IMR-90 (cell line): ENCODE results near the gene NLRC5. TPM values are rescaled to one million over a fixed set of nuclear protein-coding genes. Genes with fewer than 3 reads are reported as not detected.

Source experiments
- ATAC-seq: fragments of 200-7000 bp; cut with Tn5 transposase; 2 replicates; pipeline ENCODE4 v1.9.1; 2020; ENCODE audit warnings: low read depth, mild to moderate bottlenecking, moderate library complexity
- BruUV-seq: library from RNA; stranded (reverse); fragments of 400-500 nt; replicated peaks from 2 replicates; lab custom pipeline; 2021; lab: Mats Ljungman, UMichigan
- CTCF ChIA-PET: fragments of 300-600 bp; formaldehyde crosslinking; extraction: SDS; loops from one replicate; lab custom pipeline; 2021; ENCODE audit warnings: antibody characterized with exemption; lab: Yijun Ruan, JAX
- POLR2A ChIA-PET: fragments of 300-600 bp; sonication (Branson Sonifier 250); formaldehyde crosslinking; loops from one replicate; lab custom pipeline; 2022; ENCODE audit warnings: antibody characterized with exemption; ENCODE audit not compliant: unreplicated experiment; lab: Charles Lee
- DNase-seq: peaks from one replicate; pipeline ENCODE4 v3.0.0; 2013
- H2AFZ ChIP-seq: replicated peaks from 2 replicates; pipeline ENCODE3; 2013; ENCODE audit warnings: low read length, mild to moderate bottlenecking; ENCODE audit not compliant: poor library complexity
- H2AK5ac ChIP-seq: 2 replicates; pipeline ENCODE4 v1.6.1; 2013; ENCODE audit warnings: low read depth, low read length, inconsistent platforms
- H2AK9ac ChIP-seq: replicated peaks from 2 replicates; pipeline ENCODE3; 2013; ENCODE audit warnings: mild to moderate bottlenecking, low read depth, low read length, moderate library complexity; ENCODE audit not compliant: poor library complexity
- H2BK120ac ChIP-seq: 2 replicates; pipeline ENCODE4 v1.6.1; 2013; ENCODE audit warnings: low read depth, low read length, inconsistent platforms
- H2BK15ac ChIP-seq: 3 replicates; pipeline ENCODE4 v1.6.1; 2013; ENCODE audit warnings: low read depth, low read length, inconsistent platforms
- H2BK20ac ChIP-seq: 2 replicates; pipeline ENCODE4 v1.6.1; 2013; ENCODE audit warnings: low read depth, mild to moderate bottlenecking, inconsistent platforms, low read length, moderate library complexity
- H2BK5ac ChIP-seq: 2 replicates; pipeline ENCODE4 v1.6.1; 2013; ENCODE audit warnings: mild to moderate bottlenecking, low read depth, low read length, inconsistent platforms; ENCODE audit not compliant: poor library complexity, severe bottlenecking
- H3K14ac ChIP-seq: replicated peaks from 2 replicates; pipeline ENCODE4 v1.6.1; 2013; ENCODE audit warnings: low read depth, low read length, inconsistent platforms
- H3K18ac ChIP-seq: 2 replicates; pipeline ENCODE4 v1.6.1; 2013; ENCODE audit warnings: low read depth, low read length, control low read depth
- H3K23ac ChIP-seq: 2 replicates; pipeline ENCODE4 v1.6.1; 2013; ENCODE audit warnings: low read depth, low read length, inconsistent platforms
- H3K27ac ChIP-seq: 2 replicates; pipeline ENCODE4 v1.5.1; 2013; ENCODE audit warnings: mild to moderate bottlenecking, control low read depth, low read length; ENCODE audit not compliant: insufficient read depth
- H3K27me3 ChIP-seq: 2 replicates; pipeline ENCODE4 v1.6.1; 2013; ENCODE audit warnings: low read length; ENCODE audit not compliant: control insufficient read depth, insufficient read depth
- H3K36me3 ChIP-seq: 2 replicates; pipeline ENCODE4 v1.6.1; 2013; ENCODE audit warnings: low read length, mixed read lengths; ENCODE audit not compliant: control insufficient read depth, insufficient read depth
- H3K4ac ChIP-seq: 2 replicates; pipeline ENCODE4 v1.6.1; 2013; ENCODE audit warnings: low read depth, low read length, inconsistent platforms
- H3K4me1 ChIP-seq: 2 replicates; pipeline ENCODE4 v1.6.1; 2013; ENCODE audit warnings: low read length, mixed read lengths; ENCODE audit not compliant: control insufficient read depth, insufficient read depth
- H3K4me2 ChIP-seq: 2 replicates; pipeline ENCODE4 v1.6.1; 2013; ENCODE audit warnings: low read depth, mild to moderate bottlenecking, control low read depth, low read length, moderate library complexity
- H3K4me3 ChIP-seq: 2 replicates; pipeline ENCODE4 v1.5.1; 2013; ENCODE audit warnings: low read depth, mild to moderate bottlenecking, control low read depth, low read length, moderate library complexity; ENCODE audit not compliant: insufficient read depth
- H3K56ac ChIP-seq: 2 replicates; pipeline ENCODE4 v1.6.1; 2013; ENCODE audit warnings: low read length, inconsistent platforms; ENCODE audit not compliant: insufficient read depth; ENCODE audit errors: extremely low read depth
- H3K79me1 ChIP-seq, 2 experiments: 2 replicates each; pipeline ENCODE4 v1.6.1; 2013; ENCODE audit warnings: low read length in 2 of 2, inconsistent platforms in 1 of 2, low read depth in 1 of 2
- H3K9ac ChIP-seq: 2 replicates; pipeline ENCODE4 v1.6.1; 2013; ENCODE audit warnings: low read depth, low read length, control low read depth
- H3K9me1 ChIP-seq: 2 replicates; pipeline ENCODE4 v1.6.1; 2013; ENCODE audit warnings: low read length, inconsistent platforms; ENCODE audit not compliant: insufficient read depth
- H3K9me3 ChIP-seq: 2 replicates; pipeline ENCODE4 v1.6.1; 2013; ENCODE audit warnings: low read length; ENCODE audit not compliant: control insufficient read depth, insufficient read depth
- H4K20me1 ChIP-seq: 2 replicates; pipeline ENCODE4 v1.6.1; 2013; ENCODE audit warnings: low read length, inconsistent platforms; ENCODE audit not compliant: insufficient read depth
- H4K5ac ChIP-seq: 2 replicates; pipeline ENCODE4 v1.6.1; 2013; ENCODE audit warnings: mild to moderate bottlenecking, low read depth, low read length, control low read depth
- H4K8ac ChIP-seq, 2 experiments: 2 replicates each; pipeline ENCODE4 v1.6.1; 2013; ENCODE audit warnings: low read depth in 2 of 2, low read length in 2 of 2, control low read depth in 1 of 2, inconsistent platforms in 1 of 2
- H4K91ac ChIP-seq: 2 replicates; pipeline ENCODE4 v1.6.1; 2013; ENCODE audit warnings: low read depth, low read length, inconsistent platforms; ENCODE audit not compliant: insufficient read depth
- CEBPB ChIP-seq: IDR thresholded peaks from 2 replicates; pipeline ENCODE4 v1.6.1; 2012; ENCODE audit warnings: low read depth, low read length, improper control_type of control experiment
- MAFK ChIP-seq: IDR thresholded peaks from 2 replicates; pipeline ENCODE4 v1.6.1; 2012; ENCODE audit warnings: low read depth, low read length, improper control_type of control experiment
- MXI1 ChIP-seq: IDR thresholded peaks from 2 replicates; pipeline ENCODE4 v1.6.1; 2012; ENCODE audit warnings: low read depth, mild to moderate bottlenecking, low read length, moderate library complexity, borderline replicate concordance
- NFE2L2 ChIP-seq: fragments of 150-350 bp; IDR thresholded peaks from 2 replicates; pipeline ENCODE4 v1.6.1; 2016; ENCODE audit warnings: low read depth, mild to moderate bottlenecking, low read length
- WGBS, 2 experiments: methylation state at CpG; one replicate each; pipeline versions ENCODE4 v1.1.5 to v1.1.7; 2013; ENCODE audit warnings: missing lambda C conversion rate in 2 of 2; ENCODE audit not compliant: insufficient read length in 1 of 2; ENCODE audit errors: extremely low coverage in 2 of 2; 5-methylcytosine and 5-hydroxymethylcytosine counted together
- dilution Hi-C: fragments of 300-500 bp; cut with HindIII; formaldehyde crosslinking; loops from one replicate; pipeline ENCODE4 v1.14.3; 2018; ENCODE audit warnings: low sequenced_read_pairs; ENCODE audit not compliant: unreplicated experiment
- in situ Hi-C: fragments of 300-500 bp; cut with MboI; formaldehyde crosslinking; loops from 3 replicates; pipeline ENCODE4 v1.14.3; 2019; ENCODE audit warnings: low sequenced_read_pairs, inconsistent platforms, mixed read lengths
- intact Hi-C: fragments of 100-400 bp; cut with micrococcal nuclease; formaldehyde crosslinking; loops from 2 replicates; pipeline ENCODE4 v1.10.0; 2022
- polyA plus RNA-seq, 3 experiments: library from polyadenylated mRNA; depleted of rRNA; stranded (reverse); fragments of >200 nt; gene quantifications; 2 replicates each; pipeline ENCODE4 v1.2.3, GENCODE V29; 2012; ENCODE audit warnings: low replicate concordance in 1 of 3
- total RNA-seq: library from RNA; depleted of rRNA; stranded (reverse); fragments of >200 nt; gene quantifications from 2 replicates; pipeline ENCODE4 v1.2.3, GENCODE V29; 2012

NLRC5 gene
- total and polyA plus RNA-seq, 2 of the 4 experiments (the other 2 are of a cell fraction), result 9.1 to 14.9 TPM

DNA sequence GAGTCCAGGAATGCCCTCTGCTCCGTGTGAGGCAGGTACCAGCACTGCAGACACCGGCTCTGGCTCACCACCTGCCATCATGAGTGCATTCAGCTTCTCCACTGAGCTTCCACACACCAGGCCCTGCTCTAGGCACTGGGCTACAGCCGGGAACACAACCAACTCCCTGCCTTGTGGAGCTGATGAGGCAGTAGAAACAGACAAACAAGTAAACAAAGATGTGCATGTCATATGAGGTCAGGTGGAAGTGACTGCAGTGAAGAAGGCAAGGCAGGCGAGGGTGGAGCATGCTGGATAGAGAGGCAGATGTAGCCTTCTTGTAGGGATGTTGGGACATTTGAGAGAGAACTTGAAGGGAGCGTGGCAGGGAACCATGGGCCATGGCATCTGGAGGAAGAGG lies 5.0 kb downstream of the NLRC5 start:
- H4K91ac ChIP-seq, result no peak overlapping the region
- no peaks in the 10 kb centered on the region for H4K20me1 ChIP-seq
- no TSS peak for BruUV-seq
- H2AK5ac ChIP-seq, result peak overlapping the region; percentile 61
- dilution Hi-C loops (no loop called here), in situ Hi-C loops (no loop called here), intact Hi-C loops (no loop called here)
- H3K9ac ChIP-seq, result no peak overlapping the region
- peaks cover 14% of the 10 kb centered on the region for H3K4me1 ChIP-seq
- no peaks in the 10 kb centered on the region; the same call in 1 of the 2 replicates for H3K36me3 ChIP-seq
- H2BK15ac ChIP-seq, result no peak overlapping the region
- H3K9me1 ChIP-seq, result peaks cover 15% of the 10 kb centered on the region
- H4K5ac ChIP-seq, result no peak overlapping the region
- DNase-seq (no peak), ATAC-seq (no peak)
- H3K56ac ChIP-seq, result no peak overlapping the region
- no peak overlapping the region for H3K4me2 ChIP-seq
- POLR2A ChIA-PET, result no interaction called here
- no peak overlapping the region for H2BK20ac ChIP-seq
- no peak overlapping the region for H2BK5ac ChIP-seq
- H4K8ac ChIP-seq, result no peak overlapping the region
- no peak overlapping the region for H2AFZ ChIP-seq
- H3K18ac ChIP-seq, result no peak overlapping the region
- no peak for TF ChIP-seq NFE2L2
- TF ChIP-seq MAFK, result no peak
- no peak for TF ChIP-seq CEBPB
- TF ChIP-seq MXI1, result no peak
- H3K79me1 ChIP-seq, result peaks cover 35 to 82% of the 10 kb centered on the region in 2 experiments
- no peak overlapping the region for H2AK9ac ChIP-seq
- no peaks in the 10 kb centered on the region for H3K27me3 ChIP-seq
- H3K14ac ChIP-seq, result peak overlapping the region; percentile 17; the same call in 1 of the 2 replicates
- H3K27ac ChIP-seq, result no peak overlapping the region
- no peaks in the 10 kb centered on the region for H3K9me3 ChIP-seq
- CTCF ChIA-PET, result no interaction called here
- no peak overlapping the region for H2BK120ac ChIP-seq
- H3K4ac ChIP-seq, result 0 out of 2 replicates have a peak overlapping the region, but pooled peaks have one; percentile 8
- peak overlapping the region; percentile 17; the same call in 1 of the 2 replicates for H3K23ac ChIP-seq
- WGBS, 2 experiments, result 83% methylated on average over 1 of the region's 5 CpGs; no CpG with 5 or more reads in 1 of the 2 experiments
- no peak overlapping the region for H3K4me3 ChIP-seq
